GM18951 (cell line): ENCODE data around the gene CXorf58.
"Not testable (repeated sequence)": the region's sequence is repeated elsewhere in the genome, so short reads cannot be mapped to it uniquely, and the experiment has no call there.

Source experiments
- POLR2A ChIP-seq: IDR thresholded peaks from 4 replicates; pipeline ENCODE4 v1.6.1; 2011; ENCODE audit warnings: mild to moderate bottlenecking; ENCODE audit not compliant: insufficient read length, insufficient read depth; ENCODE audit errors: extremely low read depth
- in situ Hi-C: fragments of 300-500 bp; cut with MboI; formaldehyde crosslinking; loops from one replicate; pipeline ENCODE4 v1.12.0; 2022; ENCODE audit warnings: low sequenced_read_pairs, mixed read lengths, inconsistent platforms; ENCODE audit not compliant: unreplicated experiment

CXorf58 gene

GRCh38 chrX:23887918-23888317, 19.9 kb upstream of the CXorf58 start:
- in situ Hi-C loops = no loop called here
- TF ChIP-seq POLR2A = no peak

GRCh38 chrX:23888887-23889501, 18.8 kb upstream of the CXorf58 start:
- TF ChIP-seq POLR2A = no peak
- in situ Hi-C loops = no loop called here

- in situ Hi-C loops = no loop called here
- TF ChIP-seq POLR2A = no peak
Measured at GRCh38 chrX:23890933-23891332, 16.9 kb upstream of the CXorf58 start.

GRCh38 chrX:23894993-23895392, 12.8 kb upstream of the CXorf58 start:
- in situ Hi-C loops = not testable (repeated sequence)

GRCh38 chrX:23896539-23896938, 11.3 kb upstream of the CXorf58 start:
- in situ Hi-C loops = not testable (repeated sequence)

- in situ Hi-C loops = no loop called here
- no peak for TF ChIP-seq POLR2A
Measured at GRCh38 chrX:23896981-23897380, 10.8 kb upstream of the CXorf58 start.

- no peak for TF ChIP-seq POLR2A
- in situ Hi-C loops = no loop called here
Measured at GRCh38 chrX:23898412-23898959, 9.3 kb upstream of the CXorf58 start.

GRCh38 chrX:23900220-23900797, 7.5 kb upstream of the CXorf58 start:
- in situ Hi-C loops = loop anchor here (5.0 kb wide), 1 partner anchor 208 kb away; no protein-coding TSS in a partner anchor

GRCh38 chrX:23901060-23901459, 6.7 kb upstream of the CXorf58 start:
- no peak for TF ChIP-seq POLR2A
- in situ Hi-C loops = loop anchor here (5.0 kb wide), 1 partner anchor 209 kb away; no protein-coding TSS in a partner anchor

More at GRCh38 chrX:23900220-23900797, 7.5 kb upstream of the CXorf58 start:
- no peak for TF ChIP-seq POLR2A

- no peak for TF ChIP-seq POLR2A
- in situ Hi-C loops = loop anchor here (5.0 kb wide), 1 partner anchor 210 kb away; no protein-coding TSS in a partner anchor
Measured at GRCh38 chrX:23901805-23902204, 6.0 kb upstream of the CXorf58 start.

- no peak for TF ChIP-seq POLR2A
- in situ Hi-C loops = loop anchor here (5.0 kb wide), 1 partner anchor 210 kb away; no protein-coding TSS in a partner anchor
Measured at GRCh38 chrX:23902419-23902818, 5.4 kb upstream of the CXorf58 start.

- in situ Hi-C loops = loop anchor here (5.0 kb wide), 1 partner anchor 212 kb away; no protein-coding TSS in a partner anchor
- TF ChIP-seq POLR2A = no peak
Measured at GRCh38 chrX:23904096-23904495, 3.7 kb upstream of the CXorf58 start.

GRCh38 chrX:23907111-23907497, 702 bp upstream of the CXorf58 start:
- no peak for TF ChIP-seq POLR2A
- in situ Hi-C loops = no loop called here

- no peak for TF ChIP-seq POLR2A
- in situ Hi-C loops = no loop called here
Measured at GRCh38 chrX:23908219-23909004, 606 bp downstream of the CXorf58 start.
